A673 (cell line): ENCODE results near the gene GOLGA6D. TPM values are rescaled to one million over a fixed set of nuclear protein-coding genes. Genes with fewer than 3 reads are reported as not detected.
"Not testable (repeated sequence)": the region's sequence is repeated elsewhere in the genome, so short reads cannot be mapped to it uniquely, and the experiment has no call there.

Experiments
- BruUV-seq: library from RNA; stranded (reverse); fragments of 400-500 nt; replicated peaks from 2 replicates; lab custom pipeline; 2021; lab: Mats Ljungman, UMichigan
- CTCF ChIA-PET: fragments of 300-600 bp; sonication (Branson Sonifier 250); formaldehyde crosslinking; loops from one replicate; lab custom pipeline; 2022; ENCODE audit warnings: antibody characterized with exemption; lab: Charles Lee
- POLR2A ChIA-PET: fragments of 300-600 bp; sonication (Branson Sonifier 250); formaldehyde crosslinking; loops from one replicate; lab custom pipeline; 2022; ENCODE audit warnings: antibody characterized with exemption; ENCODE audit not compliant: low non-redundant PET; lab: Charles Lee
- DNase-seq: peaks from one replicate; pipeline ENCODE4 v3.0.0-alpha.2; 2015; ENCODE audit warnings: low spot score
- H3K27ac ChIP-seq: fragments of 200-600 bp; sonication (generic); 2 replicates; pipeline ENCODE4 v1.5.1; 2016; ENCODE audit warnings: mixed run types, low read depth, mild to moderate bottlenecking, mixed read lengths, antibody characterized with exemption, low read length; ENCODE audit not compliant: poor library complexity, severe bottlenecking
- H3K27me3 ChIP-seq: fragments of 200-600 bp; sonication (generic); replicated peaks from 2 replicates; pipeline ENCODE4 v1.6.1; 2017; ENCODE audit warnings: mixed run types, low read depth, mild to moderate bottlenecking, mixed read lengths, antibody characterized with exemption, low read length; ENCODE audit not compliant: insufficient read depth, poor library complexity
- H3K36me3 ChIP-seq: fragments of 200-600 bp; sonication (generic); 2 replicates; pipeline ENCODE4 v1.6.1; 2016; ENCODE audit warnings: mixed run types, mild to moderate bottlenecking, mixed read lengths, antibody characterized with exemption, low read length; ENCODE audit not compliant: insufficient read depth, poor library complexity, severe bottlenecking
- H3K4me1 ChIP-seq: fragments of 200-600 bp; sonication (generic); 2 replicates; pipeline ENCODE4 v1.6.1; 2017; ENCODE audit warnings: mixed run types, mild to moderate bottlenecking, mixed read lengths, antibody characterized with exemption, low read length; ENCODE audit not compliant: insufficient read depth, poor library complexity, severe bottlenecking
- H3K4me3 ChIP-seq: fragments of 200-600 bp; sonication (generic); 2 replicates; pipeline ENCODE4 v1.5.1; 2016; ENCODE audit warnings: low read depth, mixed run types, mild to moderate bottlenecking, mixed read lengths, low read length; ENCODE audit not compliant: poor library complexity, severe bottlenecking
- H3K9me3 ChIP-seq: fragments of 200-600 bp; sonication (generic); 2 replicates; pipeline ENCODE4 v1.6.1; 2016; ENCODE audit warnings: mixed run types, low read depth, mild to moderate bottlenecking, mixed read lengths, antibody characterized with exemption, low read length; ENCODE audit not compliant: poor library complexity, severe bottlenecking
- CTCF ChIP-seq: fragments of 300-800, 200-600 bp; sonication (generic); conservative IDR thresholded peaks from 2 replicates; pipeline ENCODE4 v1.5.1; 2017; ENCODE audit warnings: low read depth, mild to moderate bottlenecking, antibody characterized with exemption, low read length, moderate library complexity, mixed read lengths
- EZH2 ChIP-seq: fragments of 200-600 bp; sonication (generic); IDR thresholded peaks from 2 replicates; pipeline ENCODE4 v1.6.1; 2017; ENCODE audit warnings: borderline replicate concordance, low read depth, mild to moderate bottlenecking, mixed read lengths, antibody characterized with exemption, low read length; ENCODE audit not compliant: poor library complexity, severe bottlenecking
- intact Hi-C: fragments of 100-400 bp; cut with micrococcal nuclease; formaldehyde crosslinking; loops from one replicate; pipeline ENCODE4 v1.10.0; 2022; ENCODE audit not compliant: unreplicated experiment
- total RNA-seq: library from RNA; stranded (reverse); gene quantifications from 2 replicates; pipeline ENCODE4 v1.2.3, GENCODE V29; 2021

GOLGA6D gene
- total RNA-seq, 1 experiment from 2014 or later = not detected

GRCh38 chr15:75314552-75315290, 32.1 kb downstream of the GOLGA6D start:
- H3K4me1 ChIP-seq = no peaks in the 10 kb centered on the region
- POLR2A ChIA-PET = no interaction called here
- BruUV-seq = no TSS peak
- no peak overlapping the region for H3K27ac ChIP-seq
- no peak overlapping the region for H3K4me3 ChIP-seq
- no peaks in the 10 kb centered on the region for H3K27me3 ChIP-seq
- intact Hi-C loops = no loop called here
- no peak for DNase-seq
- H3K9me3 ChIP-seq = no peaks in the 10 kb centered on the region
- CTCF ChIA-PET = interaction anchor here (0.6 kb wide), 1 partner anchor 113 kb away, joined by 3 read pairs; the partner anchor contains the start of gene C15orf39
- H3K36me3 ChIP-seq = no peaks in the 10 kb centered on the region
- TF ChIP-seq EZH2 = no peak
- TF ChIP-seq CTCF = no peak

GRCh38 chr15:75319231-75319897, 36.7 kb downstream of the GOLGA6D start:
- intact Hi-C loops, POLR2A ChIA-PET, DNase-seq, H3K36me3 ChIP-seq, H3K4me3 ChIP-seq, BruUV-seq, CTCF ChIA-PET, H3K27me3 ChIP-seq, H3K27ac ChIP-seq, H3K4me1 ChIP-seq, H3K9me3 ChIP-seq: not testable (repeated sequence)

- H3K4me1 ChIP-seq = no peaks in the 10 kb centered on the region
- H3K4me3 ChIP-seq = no peak overlapping the region
- POLR2A ChIA-PET = no interaction called here
- CTCF ChIA-PET = no interaction called here
- no TSS peak for BruUV-seq
- no peak overlapping the region for H3K27ac ChIP-seq
- H3K36me3 ChIP-seq = no peaks in the 10 kb centered on the region
- no peaks in the 10 kb centered on the region for H3K27me3 ChIP-seq
- no peaks in the 10 kb centered on the region for H3K9me3 ChIP-seq
- intact Hi-C loops = no loop called here
- TF ChIP-seq CTCF = no peak
- TF ChIP-seq EZH2 = no peak
- no peak for DNase-seq
These were observed 39.1 kb downstream of the GOLGA6D start for GRCh38 chr15:75321711-75322110.
